ELR (cell line): ENCODE measurements around the gene PTCH1.

Experiments used
- DNase-seq: peaks from one replicate; pipeline ENCODE4 v3.0.0-alpha.2; 2015; ENCODE audit warnings: low read depth

Gene PTCH1

GRCh38 chr9:95497772-95498171, 19.0 kb downstream of the PTCH1 start:
- no peak for DNase-seq

GRCh38 chr9:95496687-95497086, 20.1 kb downstream of the PTCH1 start:
- no peak for DNase-seq

GRCh38 chr9:95495961-95496360, 20.8 kb downstream of the PTCH1 start:
- no peak for DNase-seq

- no peak for DNase-seq
Measured at GRCh38 chr9:95495529-95495928, 21.2 kb downstream of the PTCH1 start.

- DNase-seq, result no peak
Measured at GRCh38 chr9:95494416-95495371, 22.1 kb downstream of the PTCH1 start.

GRCh38 chr9:95494022-95494415, 22.8 kb downstream of the PTCH1 start:
- DNase-seq, result no peak

- DNase-seq, result no peak
Measured at GRCh38 chr9:95493402-95493801, 23.4 kb downstream of the PTCH1 start.

- DNase-seq, result no peak
Measured at GRCh38 chr9:95491543-95492320, 25.0 kb downstream of the PTCH1 start.

GRCh38 chr9:95488954-95489353, 27.8 kb downstream of the PTCH1 start:
- DNase-seq, result no peak

- no peak for DNase-seq
Measured at GRCh38 chr9:95486318-95486717, 30.5 kb downstream of the PTCH1 start.

GRCh38 chr9:95484225-95484624, 32.5 kb downstream of the PTCH1 start:
- no peak for DNase-seq

GRCh38 chr9:95483431-95483830, 33.3 kb downstream of the PTCH1 start:
- DNase-seq, result no peak

- DNase-seq, result no peak
Measured at GRCh38 chr9:95482621-95483020, 34.1 kb downstream of the PTCH1 start.

GRCh38 chr9:95481000-95481399, 35.8 kb downstream of the PTCH1 start:
- no peak for DNase-seq

GRCh38 chr9:95480346-95480745, 36.4 kb downstream of the PTCH1 start:
- DNase-seq, result no peak

- DNase-seq, result no peak
Measured at GRCh38 chr9:95479330-95479729, 37.4 kb downstream of the PTCH1 start.

- no peak for DNase-seq
Measured at GRCh38 chr9:95478335-95478734, 38.4 kb downstream of the PTCH1 start.

GRCh38 chr9:95477885-95478284, 38.9 kb downstream of the PTCH1 start:
- DNase-seq, result no peak

- DNase-seq, result no peak
Measured at GRCh38 chr9:95477441-95477840, 39.3 kb downstream of the PTCH1 start.

- DNase-seq, result no peak
Measured at GRCh38 chr9:95468791-95469190, 48.0 kb downstream of the PTCH1 start.

GRCh38 chr9:95465115-95465514, 51.7 kb downstream of the PTCH1 start:
- no peak for DNase-seq

- DNase-seq, result no peak
Measured at GRCh38 chr9:95463148-95464060, 53.4 kb downstream of the PTCH1 start.
